A549 treated with RU486 at 1 μM for 4 hours (cell line): ENCODE measurements around the gene MEST. TPM values are rescaled to one million over a fixed set of nuclear protein-coding genes. Genes with fewer than 3 reads are reported as not detected.

Source experiments
- total RNA-seq: library from RNA; stranded (reverse); fragments of 200-300 nt; extraction: Qiagen RNA extraction; gene quantifications from 5 replicates; pipeline ENCODE4 v1.2.3, GENCODE V29; 2022; ENCODE audit warnings: low read depth

Gene MEST, protein sequence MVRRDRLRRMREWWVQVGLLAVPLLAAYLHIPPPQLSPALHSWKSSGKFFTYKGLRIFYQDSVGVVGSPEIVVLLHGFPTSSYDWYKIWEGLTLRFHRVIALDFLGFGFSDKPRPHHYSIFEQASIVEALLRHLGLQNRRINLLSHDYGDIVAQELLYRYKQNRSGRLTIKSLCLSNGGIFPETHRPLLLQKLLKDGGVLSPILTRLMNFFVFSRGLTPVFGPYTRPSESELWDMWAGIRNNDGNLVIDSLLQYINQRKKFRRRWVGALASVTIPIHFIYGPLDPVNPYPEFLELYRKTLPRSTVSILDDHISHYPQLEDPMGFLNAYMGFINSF
- total RNA-seq = 30.3 to 39.6 TPM (median 36.7 TPM) in 5 replicates

DNA sequence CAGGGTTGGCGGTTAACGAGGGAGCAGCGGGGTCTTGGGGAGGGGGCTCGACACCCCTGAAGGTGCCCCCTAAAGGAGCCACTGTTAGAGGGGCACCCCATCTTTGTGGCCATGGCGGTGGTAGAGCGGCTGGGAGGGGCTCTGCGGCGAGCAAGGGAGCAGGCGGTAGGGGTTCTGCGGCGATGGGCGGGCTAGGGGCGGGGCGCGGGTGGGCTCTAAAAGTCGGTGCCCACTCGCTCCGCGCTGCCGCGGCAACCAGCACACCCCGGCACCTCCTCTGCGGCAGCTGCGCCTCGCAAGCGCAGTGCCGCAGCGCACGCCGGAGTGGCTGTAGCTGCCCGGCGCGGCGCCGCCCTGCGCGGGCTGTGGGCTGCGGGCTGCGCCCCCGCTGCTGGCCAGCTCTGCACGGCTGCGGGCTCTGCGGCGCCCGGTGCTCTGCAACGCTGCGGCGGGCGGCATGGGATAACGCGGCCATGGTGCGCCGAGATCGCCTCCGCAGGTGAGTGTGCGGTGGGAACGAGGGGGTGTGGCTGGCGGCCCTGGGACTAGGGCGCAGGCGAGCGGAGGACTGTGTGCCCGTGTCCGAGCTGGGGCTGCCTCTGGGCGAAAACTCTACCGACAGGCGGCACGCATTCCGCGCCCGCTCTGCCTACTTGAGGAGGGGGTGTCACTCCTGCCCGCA lies at the start of gene MEST:
TSS of gene MEST (plus strand) at position 245 of the 682 bp plus-strand sequence. CDS start at position 474, 229 bp downstream.

Other genes with a start within 250 kb of the MEST start
- gene CPA2, start 225.2 kb upstream of the MEST start, total RNA-seq = 0.15 TPM in 1 of 5 replicates, not detected in the others
- 6.5 to 9.6 TPM (median 6.8 TPM) in 5 replicates for gene CPA4, start 198.9 kb upstream of the MEST start, total RNA-seq
- gene CPA5, start 147.3 kb upstream of the MEST start, total RNA-seq = not detected in 5 replicates
- not detected in 5 replicates for gene CPA1, start 111.6 kb upstream of the MEST start, total RNA-seq
- gene CEP41, start 51.1 kb upstream of the MEST start, total RNA-seq = 11.6 to 13.8 TPM (median 13.3 TPM) in 5 replicates
- gene COPG2, start 176.7 kb downstream of the MEST start, total RNA-seq = 11.3 to 16.2 TPM (median 13.9 TPM) in 5 replicates
- gene TSGA13, start 194.5 kb downstream of the MEST start, total RNA-seq = not detected in 5 replicates
- 0.05 to 0.06 TPM in 2 of 5 replicates, not detected in the others for gene KLF14, start 242.1 kb downstream of the MEST start, total RNA-seq